HG03432 (cell line): ENCODE measurements around the gene FXYD3.
"Not testable (repeated sequence)": the region's sequence is repeated elsewhere in the genome, so short reads cannot be mapped to it uniquely, and the experiment has no call there.

Source experiments
- ATAC-seq: cut with Tn5 transposase; IDR thresholded peaks from one replicate; pipeline ENCODE4 v1.9.1; 2021; ENCODE audit warnings: mild to moderate bottlenecking, moderate library complexity; ENCODE audit not compliant: unreplicated experiment

The FXYD3 gene

GRCh38 chr19:35085947-35086346 lies 29.7 kb upstream of the FXYD3 start:
- ATAC-seq, result peak; percentile 46

- ATAC-seq, result no peak
Observed at GRCh38 chr19:35086455-35086854, 29.2 kb upstream of the FXYD3 start.

GRCh38 chr19:35087393-35087792 lies 28.2 kb upstream of the FXYD3 start:
- no peak for ATAC-seq

- ATAC-seq, result no peak
Observed at GRCh38 chr19:35088131-35088913, 27.3 kb upstream of the FXYD3 start.

GRCh38 chr19:35089554-35089953 lies 26.1 kb upstream of the FXYD3 start:
- ATAC-seq, result no peak

GRCh38 chr19:35090160-35090505 lies 25.5 kb upstream of the FXYD3 start:
- no peak for ATAC-seq

GRCh38 chr19:35090506-35091214 lies 25.0 kb upstream of the FXYD3 start:
- no peak for ATAC-seq

- no peak for ATAC-seq
Observed at GRCh38 chr19:35093430-35093829, 22.2 kb upstream of the FXYD3 start.

GRCh38 chr19:35093941-35094647 lies 21.5 kb upstream of the FXYD3 start:
- ATAC-seq, result no peak

- ATAC-seq, result no peak
Observed at GRCh38 chr19:35094656-35095055, 21.0 kb upstream of the FXYD3 start.

- ATAC-seq, result no peak
Observed at GRCh38 chr19:35095667-35096368, 19.8 kb upstream of the FXYD3 start.

- ATAC-seq, result no peak
Observed at GRCh38 chr19:35098413-35099049, 17.1 kb upstream of the FXYD3 start.

GRCh38 chr19:35099155-35099896 lies 16.3 kb upstream of the FXYD3 start:
- no peak for ATAC-seq

- ATAC-seq, result no peak
Observed at GRCh38 chr19:35099897-35100275, 15.7 kb upstream of the FXYD3 start.

- no peak for ATAC-seq
Observed at GRCh38 chr19:35100588-35101533, 14.8 kb upstream of the FXYD3 start.

- ATAC-seq, result not testable (repeated sequence)
Observed at GRCh38 chr19:35101949-35102348, 13.7 kb upstream of the FXYD3 start.

- ATAC-seq, result not testable (repeated sequence)
Observed at GRCh38 chr19:35103614-35104013, 12.0 kb upstream of the FXYD3 start.

GRCh38 chr19:35104361-35104760 lies 11.3 kb upstream of the FXYD3 start:
- no peak for ATAC-seq

- ATAC-seq, result no peak
Observed at GRCh38 chr19:35105047-35105410, 10.6 kb upstream of the FXYD3 start.
